K562 (cell line): ENCODE measurements around the gene SRRM5. TPM values are rescaled to one million over a fixed set of nuclear protein-coding genes. Genes with fewer than 3 reads are reported as not detected.

Source experiments
- ATAC-seq: fragments of 200-7000 bp; cut with Tn5 transposase; 3 replicates; pipeline ENCODE4 v1.9.1; 2020; ENCODE audit warnings: moderate library complexity
- BruUV-seq: library from RNA; stranded (reverse); fragments of 400-500 nt; replicated peaks from 2 replicates; lab custom pipeline; 2021; lab: Mats Ljungman, UMichigan
- CTCF ChIA-PET: fragments of 300-600 bp; formaldehyde crosslinking; extraction: SDS; loops from one replicate; lab custom pipeline; 2021; ENCODE audit warnings: low intra/inter-chr PET ratio; lab: Yijun Ruan, JAX
- POLR2A ChIA-PET: fragments of 300-600, 350-650 bp; sonication (Branson Sonifier 250); formaldehyde crosslinking; extraction: SDS; loops from one replicate; lab custom pipeline; 2021; ENCODE audit warnings: antibody characterized with exemption, inconsistent platforms; lab: Yijun Ruan, JAX
- DNase-seq, 4 experiments: peaks; one replicate each; pipeline versions ENCODE4 v3.0.0 to v3.0.0-alpha.2; 2011 to 2018; ENCODE audit warnings: low spot score in 3 of 4, mixed read lengths in 3 of 4; ENCODE audit errors: extremely low read depth in 1 of 4
- FAIRE-seq: peaks from 2 replicates; lab custom pipeline; 2011; peaks lifted over from hg19 to GRCh38; lab: Jason Lieb, UNC
- H2AFZ ChIP-seq: 2 replicates; pipeline ENCODE4 v1.6.0; 2011; ENCODE audit warnings: low read depth, low read length, control low read depth, inconsistent platforms
- H3K27ac ChIP-seq: fragments of 200-600 bp; 3 replicates; pipeline ENCODE4 v1.8.0; 2011; ENCODE audit warnings: low read depth, mild to moderate bottlenecking, control low read depth, inconsistent platforms, low read length, moderate library complexity, mixed read lengths; ENCODE audit errors: extremely low read depth
- H3K27me3 ChIP-seq, 2 experiments: fragments of 300-600 bp in 1 of 2; 2 replicates in 1 of 2; 3 replicates in 1 of 2; pipeline versions ENCODE4 v1.6.0 to v1.8.0; 2011; ENCODE audit warnings: inconsistent platforms in 2 of 2, low read length in 2 of 2, mild to moderate bottlenecking in 1 of 2, mixed read lengths in 1 of 2, moderate library complexity in 1 of 2; ENCODE audit not compliant: control insufficient read depth in 2 of 2, insufficient read depth in 2 of 2
- H3K36me3 ChIP-seq: fragments of 300-600 bp; 3 replicates; pipeline ENCODE4 v1.8.0; 2011; ENCODE audit warnings: mild to moderate bottlenecking, low read length, inconsistent platforms; ENCODE audit not compliant: control insufficient read depth, insufficient read depth
- H3K4me1 ChIP-seq, 2 experiments: fragments of 200-600 bp in 1 of 2; replicated peaks in 1 of 2; 2 replicates in 1 of 2; 3 replicates in 1 of 2; pipeline versions ENCODE4 v1.5.1 to v1.8.0; 2011; ENCODE audit warnings: inconsistent platforms in 2 of 2, low read length in 2 of 2, mild to moderate bottlenecking in 1 of 2, mixed read lengths in 1 of 2, moderate library complexity in 1 of 2; ENCODE audit not compliant: control insufficient read depth in 2 of 2, insufficient read depth in 2 of 2
- H3K4me2 ChIP-seq: 2 replicates; pipeline ENCODE4 v1.6.1; 2011; ENCODE audit warnings: low read length, control low read depth, inconsistent platforms, mixed read lengths; ENCODE audit not compliant: insufficient read depth
- H3K4me3 ChIP-seq: fragments of 200-600 bp; sonication (generic), shearing (Covaris generic); 2 replicates; pipeline ENCODE4 v1.5.1; 2016; ENCODE audit warnings: control low read depth, inconsistent platforms
- H3K79me2 ChIP-seq: fragments of 200-600 bp; 3 replicates; pipeline ENCODE4 v1.8.0; 2011; ENCODE audit warnings: low read length, inconsistent platforms; ENCODE audit not compliant: control insufficient read depth, insufficient read depth
- H3K9ac ChIP-seq, 2 experiments: 2 replicates each; pipeline versions ENCODE4 v1.6.0 to v1.6.1; 2011; ENCODE audit warnings: low read depth in 2 of 2, low read length in 2 of 2, control low read depth in 1 of 2, inconsistent platforms in 1 of 2, mild to moderate bottlenecking in 1 of 2, mixed read lengths in 1 of 2; ENCODE audit not compliant: insufficient read depth in 1 of 2
- H3K9me1 ChIP-seq: one replicate; pipeline ENCODE4 v1.6.0; 2011; ENCODE audit warnings: inconsistent platforms, mild to moderate bottlenecking, low read length, moderate library complexity; ENCODE audit not compliant: control insufficient read depth, insufficient read depth
- H3K9me3 ChIP-seq: replicated peaks from 2 replicates; pipeline ENCODE4 v1.5.1; 2011; ENCODE audit warnings: low read depth, low read length, inconsistent platforms; ENCODE audit not compliant: control insufficient read depth, insufficient read depth
- H4K20me1 ChIP-seq: replicated peaks from 2 replicates; pipeline ENCODE4 v1.6.1; 2011; ENCODE audit warnings: low read length, inconsistent platforms, mixed read lengths; ENCODE audit not compliant: control insufficient read depth, insufficient read depth
- ATF2 ChIP-seq: sonication (generic); formaldehyde crosslinking; IDR thresholded peaks from 2 replicates; pipeline ENCODE4 v1.8.1; 2022; ENCODE audit warnings: missing genetic modification reagents
- E4F1 ChIP-seq: fragments of 250-450 bp; sonication (Bioruptor Pico); IDR thresholded peaks from 2 replicates; pipeline ENCODE4 v1.5.0; 2021; ENCODE audit warnings: mild to moderate bottlenecking, borderline replicate concordance
- FOXO4 ChIP-seq: fragments of 450-650 bp; formaldehyde crosslinking; IDR thresholded peaks from 2 replicates; pipeline ENCODE4 v1.4.0; 2020; ENCODE audit warnings: mild to moderate bottlenecking, moderate library complexity
- HEY1 ChIP-seq: fragments of 250-450 bp; sonication (Bioruptor Pico); IDR thresholded peaks from 2 replicates; pipeline ENCODE4 v1.5.0; 2020; ENCODE audit warnings: mild to moderate bottlenecking, moderate library complexity, borderline replicate concordance
- IRF2 ChIP-seq: sonication (generic); formaldehyde crosslinking; IDR thresholded peaks from 2 replicates; pipeline ENCODE4 v1.8.1; 2022; ENCODE audit warnings: mild to moderate bottlenecking, missing genetic modification reagents
- LEF1 ChIP-seq: fragments of 450-650 bp; IDR thresholded peaks from 2 replicates; pipeline ENCODE4 v1.6.1; 2016; ENCODE audit warnings: mild to moderate bottlenecking
- RBM14 ChIP-seq: fragments of 200-400 bp; formaldehyde crosslinking; IDR thresholded peaks from 2 replicates; pipeline ENCODE4 v1.6.1; 2018; ENCODE audit warnings: low read depth, mild to moderate bottlenecking, low read length, moderate library complexity, borderline replicate concordance; ENCODE audit not compliant: insufficient read depth
- RBM25 ChIP-seq: fragments of 200-400 bp; formaldehyde crosslinking; IDR thresholded peaks from 2 replicates; pipeline ENCODE4 v1.6.1; 2018; ENCODE audit warnings: low read length, low read depth, moderate library complexity; ENCODE audit not compliant: severe bottlenecking
- RBM39 ChIP-seq: fragments of 200-400 bp; formaldehyde crosslinking; optimal IDR thresholded peaks from 2 replicates; pipeline ENCODE3; 2018; ENCODE audit warnings: low read depth, low read length
- RFX5 ChIP-seq: IDR thresholded peaks from 2 replicates; pipeline ENCODE4 v1.6.1; 2011; ENCODE audit warnings: low read depth, mild to moderate bottlenecking, improper control_type of control experiment, low read length
- ZNF780A ChIP-seq: fragments of 250-450 bp; sonication (Bioruptor Pico); IDR thresholded peaks from 2 replicates; pipeline ENCODE4 v1.5.0; 2021; ENCODE audit warnings: mild to moderate bottlenecking
- WGBS: fragments of 100-300 bp; shearing (Covaris generic); methylation state at CpG from one replicate; pipeline ENCODE4 v1.1.6; 2016; ENCODE audit warnings: low coverage, mixed read lengths; ENCODE audit not compliant: insufficient coverage; ENCODE audit errors: missing lambda C conversion rate; 5-methylcytosine and 5-hydroxymethylcytosine counted together
- in situ Hi-C: fragments of 300-500 bp; cut with MboI; formaldehyde crosslinking; loops from 4 replicates; pipeline ENCODE4 v1.15.0; 2018; ENCODE audit warnings: inconsistent platforms, mixed read lengths
- intact Hi-C: fragments of 100-400 bp; cut with micrococcal nuclease; formaldehyde crosslinking; loops from 2 replicates; pipeline ENCODE4 v1.14.2; 2022
- polyA plus RNA-seq, 8 experiments: library from polyadenylated mRNA; depleted of rRNA in 4 of 8; stranded (reverse) in 5 of 8; unstranded in 3 of 8; fragments of >200 nt; fragmentation: Nextera tagmentation in 2 of 8; fragmentation: Illumina TruSeq in 1 of 8; extraction: Ambion mirVana in 2 of 8; extraction: Trizol in 1 of 8; gene quantifications; 2 replicates each; pipeline versions ENCODE4 v1.2.1 to v1.2.3, GENCODE V29; 2011 to 2014; ENCODE audit warnings: inconsistent platforms in 1 of 8, missing spikeins in 1 of 8
- total RNA-seq, 7 experiments: library from RNA; depleted of rRNA in 6 of 7; stranded (reverse); fragments of >200 nt in 6 of 7; fragmentation: Illumina TruSeq in 2 of 7; extraction: Trizol in 2 of 7; gene quantifications; 2 replicates each; pipeline versions ENCODE4 v1.2.1 to v1.2.3, GENCODE V29; 2011 to 2021; ENCODE audit warnings: low replicate concordance in 1 of 7
- TF ChIP-seq, protein P1 (sequence below), 2 experiments: fragments of 150-350 bp in 1 of 2; IDR thresholded peaks; 2 replicates each; pipeline ENCODE4 v1.6.1; 2012 to 2016; ENCODE audit warnings: low read depth in 2 of 2, low read length in 2 of 2, mild to moderate bottlenecking in 1 of 2, moderate library complexity in 1 of 2

Gene SRRM5
- total and polyA plus RNA-seq, 9 of the 15 experiments (the other 6 are each of a cell fraction or from before 2014, with no cell fraction given), result 0.09 to 0.45 (median 0.18) TPM; not detected in 2

DNA sequence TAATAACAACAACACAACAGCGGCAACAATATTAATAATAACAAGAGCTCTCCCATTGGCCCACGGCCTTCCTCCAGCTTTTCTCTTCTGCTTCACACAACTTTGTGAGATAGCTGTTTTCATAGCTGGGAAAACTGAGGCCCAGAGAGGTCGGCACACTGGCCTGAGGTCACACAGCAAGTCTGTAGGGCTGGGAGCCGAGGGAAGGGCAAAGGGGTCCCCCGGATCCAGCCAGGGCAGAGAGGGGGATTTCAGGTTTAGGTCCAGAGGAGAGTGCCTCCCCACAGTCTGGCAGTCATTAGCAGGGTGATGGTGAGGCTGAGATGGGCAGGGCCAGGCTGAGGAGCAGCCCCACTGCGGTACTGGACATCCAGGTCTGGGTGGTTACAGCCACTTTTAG, 36.7 kb downstream of the SRRM5 start:
- no peak overlapping the region for H2AFZ ChIP-seq
- FAIRE-seq (no peak), ATAC-seq (no peak), DNase-seq (no peak)
- H3K9ac ChIP-seq, result no peak overlapping the region
- H3K36me3 ChIP-seq, result peaks cover 15% of the 10 kb centered on the region; the same call in 2 of the 3 replicates
- H3K79me2 ChIP-seq, result no peaks in the 10 kb centered on the region
- H3K4me1 ChIP-seq, result peaks cover 0 to 3% of the 10 kb centered on the region in 2 experiments; a peak in 1 of 5 replicates
- no peaks in the 10 kb centered on the region for H3K9me1 ChIP-seq
- in situ Hi-C loops, result no loop called here
- no TSS peak for BruUV-seq
- 77% methylated on average over 6 of the region's 6 CpGs for WGBS
- H3K27ac ChIP-seq, result no peak overlapping the region
- CTCF ChIA-PET, result no interaction called here
- H3K4me3 ChIP-seq, result no peak overlapping the region
- intact Hi-C loops, result no loop called here
- H3K9me3 ChIP-seq, result no peaks in the 10 kb centered on the region; the same call in 1 of the 2 replicates
- no peak overlapping the region for H3K4me2 ChIP-seq
- H4K20me1 ChIP-seq, result no peaks in the 10 kb centered on the region
- no peaks in the 10 kb centered on the region for H3K27me3 ChIP-seq
- POLR2A ChIA-PET, result interaction anchor here (0.7 kb wide), 1 partner anchor 102 kb away, joined by 3 read pairs; no protein-coding TSS in a partner anchor
- TF ChIP-seq E4F1 (no peak), RBM25 (peak; percentile 61), RBM14 (no peak), HEY1 (CRISPR knock-in tag) (no peak), ZNF780A (CRISPR knock-in tag) (no peak), RFX5 (no peak), LEF1 (no peak), IRF2 (CRISPR knock-in tag) (no peak), FOXO4 (CRISPR knock-in tag) (no peak), ATF2 (no peak), RBM39 (no peak)
- TF ChIP-seq, protein P1, sequence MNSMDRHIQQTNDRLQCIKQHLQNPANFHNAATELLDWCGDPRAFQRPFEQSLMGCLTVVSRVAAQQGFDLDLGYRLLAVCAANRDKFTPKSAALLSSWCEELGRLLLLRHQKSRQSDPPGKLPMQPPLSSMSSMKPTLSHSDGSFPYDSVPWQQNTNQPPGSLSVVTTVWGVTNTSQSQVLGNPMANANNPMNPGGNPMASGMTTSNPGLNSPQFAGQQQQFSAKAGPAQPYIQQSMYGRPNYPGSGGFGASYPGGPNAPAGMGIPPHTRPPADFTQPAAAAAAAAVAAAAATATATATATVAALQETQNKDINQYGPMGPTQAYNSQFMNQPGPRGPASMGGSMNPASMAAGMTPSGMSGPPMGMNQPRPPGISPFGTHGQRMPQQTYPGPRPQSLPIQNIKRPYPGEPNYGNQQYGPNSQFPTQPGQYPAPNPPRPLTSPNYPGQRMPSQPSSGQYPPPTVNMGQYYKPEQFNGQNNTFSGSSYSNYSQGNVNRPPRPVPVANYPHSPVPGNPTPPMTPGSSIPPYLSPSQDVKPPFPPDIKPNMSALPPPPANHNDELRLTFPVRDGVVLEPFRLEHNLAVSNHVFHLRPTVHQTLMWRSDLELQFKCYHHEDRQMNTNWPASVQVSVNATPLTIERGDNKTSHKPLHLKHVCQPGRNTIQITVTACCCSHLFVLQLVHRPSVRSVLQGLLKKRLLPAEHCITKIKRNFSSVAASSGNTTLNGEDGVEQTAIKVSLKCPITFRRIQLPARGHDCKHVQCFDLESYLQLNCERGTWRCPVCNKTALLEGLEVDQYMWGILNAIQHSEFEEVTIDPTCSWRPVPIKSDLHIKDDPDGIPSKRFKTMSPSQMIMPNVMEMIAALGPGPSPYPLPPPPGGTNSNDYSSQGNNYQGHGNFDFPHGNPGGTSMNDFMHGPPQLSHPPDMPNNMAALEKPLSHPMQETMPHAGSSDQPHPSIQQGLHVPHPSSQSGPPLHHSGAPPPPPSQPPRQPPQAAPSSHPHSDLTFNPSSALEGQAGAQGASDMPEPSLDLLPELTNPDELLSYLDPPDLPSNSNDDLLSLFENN (IDR thresholded peaks at IDR 0.05; ENCODE audit: low read depth in 2 of 2, low read length in 2 of 2), result no peak
